ENCODE results near the gene GAS6.

Gene GAS6

GRCh38 chr13:113851826-113852535, 11.9 kb downstream of the GAS6 start:
- no peaks in the 10 kb centered on the region for H3K9me2 ChIP-seq (replicated peaks; ENCODE audit: insufficient read depth, low read length)
- H3F3A ChIP-seq (ENCODE audit: insufficient read depth), result no peaks in the 10 kb centered on the region

GRCh38 chr13:113851480-113851803, 12.4 kb downstream of the GAS6 start:
- no peak overlapping the region for H3K27ac ChIP-seq (ENCODE audit: low read depth, low read length)
- H4K20me1 ChIP-seq (ENCODE audit: low read depth, low read length), result no peaks in the 10 kb centered on the region
- no peak overlapping the region for H3K4me3 ChIP-seq (ENCODE audit: insufficient read depth, low read length, poor library complexity, severe bottlenecking)
- H3K79me2 ChIP-seq (ENCODE audit: insufficient read depth, low read length), result no peaks in the 10 kb centered on the region
- no peaks in the 10 kb centered on the region for H3K27me3 ChIP-seq (ENCODE audit: low read length)
- H3K36me3 ChIP-seq (ENCODE audit: low read length), result no peaks in the 10 kb centered on the region
- H3K4me2 ChIP-seq (ENCODE audit: low read depth, low read length, poor library complexity, severe bottlenecking), result no peak overlapping the region
- TF ChIP-seq EZH2phosphoT487 (conservative IDR thresholded peaks at IDR 0.05; ENCODE audit: low read length) (no peak), CTCF (IDR thresholded peaks at IDR 0.05; ENCODE audit: insufficient read depth, low read length, poor library complexity, severe bottlenecking) (no peak)
- no peak overlapping the region for H2AFZ ChIP-seq (ENCODE audit: low read depth, low read length, severe bottlenecking)
- H3F3A ChIP-seq (ENCODE audit: insufficient read depth), result no peaks in the 10 kb centered on the region
- H3K9ac ChIP-seq (ENCODE audit: low read length), result no peak overlapping the region
- no peaks in the 10 kb centered on the region for H3K9me2 ChIP-seq (replicated peaks; ENCODE audit: insufficient read depth, low read length)
- H3K9me3 ChIP-seq (ENCODE audit: insufficient read depth, low read length), result no peaks in the 10 kb centered on the region

More at GRCh38 chr13:113851826-113852535, 11.9 kb downstream of the GAS6 start:
- H3K27me3 ChIP-seq (ENCODE audit: low read length), result no peaks in the 10 kb centered on the region
- H3K79me2 ChIP-seq (ENCODE audit: insufficient read depth, low read length), result no peaks in the 10 kb centered on the region
- H3K9ac ChIP-seq (ENCODE audit: low read length), result no peak overlapping the region
- H3K4me2 ChIP-seq (ENCODE audit: low read depth, low read length, poor library complexity, severe bottlenecking), result no peak overlapping the region
- no peak overlapping the region for H2AFZ ChIP-seq (ENCODE audit: low read depth, low read length, severe bottlenecking)
- no peaks in the 10 kb centered on the region for H4K20me1 ChIP-seq (ENCODE audit: low read depth, low read length)
- H3K9me3 ChIP-seq (ENCODE audit: insufficient read depth, low read length), result no peaks in the 10 kb centered on the region
- no peak for TF ChIP-seq EZH2phosphoT487 (conservative IDR thresholded peaks at IDR 0.05; ENCODE audit: low read length)
- TF ChIP-seq CTCF (IDR thresholded peaks at IDR 0.05; ENCODE audit: insufficient read depth, low read length, poor library complexity, severe bottlenecking), result no peak
- no peaks in the 10 kb centered on the region for H3K36me3 ChIP-seq (ENCODE audit: low read length)
- H3K4me3 ChIP-seq (ENCODE audit: insufficient read depth, low read length, poor library complexity, severe bottlenecking), result no peak overlapping the region
- H3K27ac ChIP-seq (ENCODE audit: low read depth, low read length), result no peak overlapping the region

GRCh38 chr13:113850722-113851479, 13.0 kb downstream of the GAS6 start:
- Histone ChIP-seq H3K36me3 (ENCODE audit: low read length) (no peaks in the 10 kb centered on the region), H3K27ac (ENCODE audit: low read depth, low read length) (no peak overlapping the region), H4K20me1 (ENCODE audit: low read depth, low read length) (no peaks in the 10 kb centered on the region), H2AFZ (ENCODE audit: low read depth, low read length, severe bottlenecking) (no peak overlapping the region), H3K9ac (ENCODE audit: low read length) (no peak overlapping the region), H3K9me2 (replicated peaks; ENCODE audit: insufficient read depth, low read length) (no peaks in the 10 kb centered on the region), H3K4me2 (ENCODE audit: low read depth, low read length, poor library complexity, severe bottlenecking) (no peak overlapping the region), H3F3A (ENCODE audit: insufficient read depth) (no peaks in the 10 kb centered on the region), H3K9me3 (ENCODE audit: insufficient read depth, low read length) (no peaks in the 10 kb centered on the region), H3K4me3 (ENCODE audit: insufficient read depth, low read length, poor library complexity, severe bottlenecking) (no peak overlapping the region), H3K27me3 (ENCODE audit: low read length) (no peaks in the 10 kb centered on the region), H3K79me2 (ENCODE audit: insufficient read depth, low read length) (no peaks in the 10 kb centered on the region)
- TF ChIP-seq CTCF (IDR thresholded peaks at IDR 0.05; ENCODE audit: insufficient read depth, low read length, poor library complexity, severe bottlenecking) (no peak), EZH2phosphoT487 (conservative IDR thresholded peaks at IDR 0.05; ENCODE audit: low read length) (no peak)

Measured in SU-DHL-6 (cell line).